HEK293 (cell line): ENCODE data around the gene SMIM10.

Source experiments
- CTCF ChIA-PET: fragments of 350-600 bp; formaldehyde crosslinking; extraction: SDS; loops from one replicate; lab custom pipeline; 2021; ENCODE audit warnings: antibody characterized with exemption; lab: Yijun Ruan, JAX
- POLR2A ChIA-PET: fragments of 300-600 bp; formaldehyde crosslinking; extraction: SDS; loops from one replicate; lab custom pipeline; 2020; ENCODE audit warnings: antibody characterized with exemption, inconsistent platforms; lab: Yijun Ruan, JAX
- H3K27ac ChIP-seq: fragments of 200-500 bp; sonication (Bioruptor generic); 2 replicates; pipeline ENCODE4 v1.5.1; 2014; ENCODE audit warnings: low read depth, low read length, control low read depth, inconsistent platforms; ENCODE audit errors: extremely low read depth
- H3K36me3 ChIP-seq, 2 experiments: fragments of 200-500 bp in 1 of 2; sonication (Bioruptor generic) in 1 of 2; 1 replicate in 1 of 2; 2 replicates in 1 of 2; pipeline ENCODE4 v1.5.1; 2014 to 2017; ENCODE audit warnings: inconsistent platforms in 2 of 2, low read length in 2 of 2; ENCODE audit not compliant: control insufficient read depth in 2 of 2, insufficient read depth in 1 of 2
- H3K4me1 ChIP-seq: fragments of 200-500 bp; sonication (Bioruptor generic); 2 replicates; pipeline ENCODE4 v1.5.1; 2014; ENCODE audit warnings: mild to moderate bottlenecking, low read length, inconsistent platforms; ENCODE audit not compliant: control insufficient read depth, insufficient read depth
- H3K4me3 ChIP-seq: 2 replicates; pipeline ENCODE4 v1.5.1; 2011; ENCODE audit warnings: low read depth, mild to moderate bottlenecking, control low read depth, low read length, moderate library complexity
- H3K9me3 ChIP-seq: fragments of 200-500 bp; sonication (Bioruptor generic); 2 replicates; pipeline ENCODE4 v1.5.1; 2014; ENCODE audit warnings: low read depth, low read length, inconsistent platforms; ENCODE audit not compliant: control insufficient read depth, insufficient read depth
- RBAK ChIP-seq: fragments of 450-650 bp; formaldehyde crosslinking; IDR thresholded peaks from 2 replicates; pipeline ENCODE4 v1.5.1; 2016; ENCODE audit warnings: missing biosample characterization, missing genetic modification characterization
- SCRT1 ChIP-seq: fragments of 450-650 bp; formaldehyde crosslinking; IDR thresholded peaks from 2 replicates; pipeline ENCODE4 v1.5.1; 2016; ENCODE audit warnings: missing biosample characterization, missing genetic modification characterization, borderline replicate concordance
- TRIM28 ChIP-seq: IDR thresholded peaks from 2 replicates; pipeline ENCODE4 v1.6.1; 2011; ENCODE audit warnings: low read length, control low read depth, borderline replicate concordance
- ZBTB17 ChIP-seq: fragments of 450-650 bp; formaldehyde crosslinking; IDR thresholded peaks from 2 replicates; pipeline ENCODE4 v1.5.1; 2016; ENCODE audit warnings: missing biosample characterization, missing genetic modification characterization
- ZBTB48 ChIP-seq: fragments of 450-650 bp; formaldehyde crosslinking; IDR thresholded peaks from 2 replicates; pipeline ENCODE4 v1.5.1; 2016; ENCODE audit warnings: missing biosample characterization, missing genetic modification characterization
- ZBTB7A ChIP-seq: fragments of 450-650 bp; formaldehyde crosslinking; IDR thresholded peaks from 2 replicates; pipeline ENCODE4 v1.5.1; 2016; ENCODE audit warnings: low read depth, missing biosample characterization, missing genetic modification characterization
- ZNF19 ChIP-seq: fragments of 450-650 bp; formaldehyde crosslinking; IDR thresholded peaks from 2 replicates; pipeline ENCODE4; 2016; ENCODE audit warnings: missing biosample characterization, missing genetic modification characterization, low read depth
- ZNF266 ChIP-seq: fragments of 450-650 bp; formaldehyde crosslinking; IDR thresholded peaks from 2 replicates; pipeline ENCODE4 v1.5.1; 2016; ENCODE audit warnings: missing biosample characterization, missing genetic modification characterization, low read depth
- ZNF426 ChIP-seq: fragments of 450-650 bp; formaldehyde crosslinking; IDR thresholded peaks from 2 replicates; pipeline ENCODE4 v1.5.1; 2017; ENCODE audit warnings: missing biosample characterization, missing genetic modification characterization, mild to moderate bottlenecking, inconsistent platforms, moderate library complexity
- ZNF473 ChIP-seq: fragments of 450-650 bp; formaldehyde crosslinking; IDR thresholded peaks from 2 replicates; pipeline ENCODE4 v1.5.1; 2017; ENCODE audit warnings: missing biosample characterization, missing genetic modification characterization
- ZNF529 ChIP-seq: fragments of 450-650 bp; formaldehyde crosslinking; IDR thresholded peaks from 2 replicates; pipeline ENCODE4 v1.5.1; 2017; ENCODE audit warnings: missing genetic modification characterization, missing biosample characterization; ENCODE audit not compliant: insufficient replicate concordance
- ZNF548 ChIP-seq: fragments of 450-650 bp; formaldehyde crosslinking; IDR thresholded peaks from 2 replicates; pipeline ENCODE4 v1.5.1; 2016; ENCODE audit warnings: missing biosample characterization, missing genetic modification characterization
- ZSCAN23 ChIP-seq: fragments of 450-650 bp; formaldehyde crosslinking; IDR thresholded peaks from 2 replicates; pipeline ENCODE4 v1.5.1; 2016; ENCODE audit warnings: missing biosample characterization, missing genetic modification characterization
- TF ChIP-seq, protein P1 (sequence below): fragments of 450-650 bp; formaldehyde crosslinking; IDR thresholded peaks from 2 replicates; pipeline ENCODE4 v1.5.1; 2017; ENCODE audit warnings: missing biosample characterization, mild to moderate bottlenecking, missing genetic modification characterization, moderate library complexity
- TF ChIP-seq, protein P2 (sequence below): fragments of 450-650 bp; formaldehyde crosslinking; IDR thresholded peaks from 2 replicates; pipeline ENCODE4 v1.5.1; 2016; ENCODE audit warnings: missing biosample characterization, missing genetic modification characterization, borderline replicate concordance
- TF ChIP-seq, protein P3 (sequence below): fragments of 450-650 bp; formaldehyde crosslinking; IDR thresholded peaks from 2 replicates; pipeline ENCODE4 v1.5.1; 2017; ENCODE audit warnings: missing biosample characterization, missing genetic modification characterization
- TF ChIP-seq, protein P4 (sequence below): fragments of 450-650 bp; formaldehyde crosslinking; IDR thresholded peaks from 2 replicates; pipeline ENCODE4 v1.5.1; 2016; ENCODE audit warnings: missing biosample characterization, missing genetic modification characterization

The SMIM10 gene

DNA sequence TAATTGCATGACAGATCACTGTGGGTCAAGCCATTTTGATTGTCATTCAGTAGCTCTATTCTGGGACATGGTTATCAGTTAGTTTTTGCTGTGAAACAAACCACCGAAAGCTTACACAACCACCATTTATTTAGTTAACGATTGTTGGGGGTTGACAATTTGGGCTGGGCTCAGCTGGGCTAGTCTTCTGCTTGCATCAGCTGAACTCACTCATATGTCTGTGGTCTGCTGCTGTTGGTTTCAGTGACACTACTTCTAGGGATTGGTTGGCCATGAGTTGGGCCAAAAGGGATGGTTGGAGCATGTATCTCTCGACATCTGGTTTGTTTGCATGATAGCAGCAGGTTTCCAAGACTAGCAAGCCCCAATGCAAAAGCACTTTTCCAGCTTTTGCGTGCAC lies 5.3 kb upstream of the SMIM10 start:
- POLR2A ChIA-PET: no interaction called here
- CTCF ChIA-PET: interaction anchor here (0.7 to 1.3 kb wide), 3 partner anchors 15 to 482 kb away, joined by 3 to 7 read pairs (median 3); no protein-coding TSS in a partner anchor
- no peak overlapping the region for H3K4me3 ChIP-seq
- no peaks in the 10 kb centered on the region for H3K36me3 ChIP-seq
- no peak overlapping the region for H3K27ac ChIP-seq
- H3K4me1 ChIP-seq: no peaks in the 10 kb centered on the region
- TF ChIP-seq, protein P1, sequence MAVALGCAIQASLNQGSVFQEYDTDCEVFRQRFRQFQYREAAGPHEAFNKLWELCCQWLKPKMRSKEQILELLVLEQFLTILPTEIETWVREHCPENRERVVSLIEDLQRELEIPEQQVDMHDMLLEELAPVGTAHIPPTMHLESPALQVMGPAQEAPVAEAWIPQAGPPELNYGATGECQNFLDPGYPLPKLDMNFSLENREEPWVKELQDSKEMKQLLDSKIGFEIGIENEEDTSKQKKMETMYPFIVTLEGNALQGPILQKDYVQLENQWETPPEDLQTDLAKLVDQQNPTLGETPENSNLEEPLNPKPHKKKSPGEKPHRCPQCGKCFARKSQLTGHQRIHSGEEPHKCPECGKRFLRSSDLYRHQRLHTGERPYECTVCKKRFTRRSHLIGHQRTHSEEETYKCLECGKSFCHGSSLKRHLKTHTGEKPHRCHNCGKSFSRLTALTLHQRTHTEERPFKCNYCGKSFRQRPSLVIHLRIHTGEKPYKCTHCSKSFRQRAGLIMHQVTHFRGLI (tag by site-specific recombination): no peak
- TF ChIP-seq ZNF548 (tag by site-specific recombination) (no peak), ZNF529 (no peak), ZBTB17 (no peak), ZNF426 (tag by site-specific recombination) (no peak), ZNF19 (no peak), ZSCAN23 (tag by site-specific recombination) (no peak), RBAK (tag by site-specific recombination) (no peak), ZNF266 (no peak)
- TF ChIP-seq, protein P2, sequence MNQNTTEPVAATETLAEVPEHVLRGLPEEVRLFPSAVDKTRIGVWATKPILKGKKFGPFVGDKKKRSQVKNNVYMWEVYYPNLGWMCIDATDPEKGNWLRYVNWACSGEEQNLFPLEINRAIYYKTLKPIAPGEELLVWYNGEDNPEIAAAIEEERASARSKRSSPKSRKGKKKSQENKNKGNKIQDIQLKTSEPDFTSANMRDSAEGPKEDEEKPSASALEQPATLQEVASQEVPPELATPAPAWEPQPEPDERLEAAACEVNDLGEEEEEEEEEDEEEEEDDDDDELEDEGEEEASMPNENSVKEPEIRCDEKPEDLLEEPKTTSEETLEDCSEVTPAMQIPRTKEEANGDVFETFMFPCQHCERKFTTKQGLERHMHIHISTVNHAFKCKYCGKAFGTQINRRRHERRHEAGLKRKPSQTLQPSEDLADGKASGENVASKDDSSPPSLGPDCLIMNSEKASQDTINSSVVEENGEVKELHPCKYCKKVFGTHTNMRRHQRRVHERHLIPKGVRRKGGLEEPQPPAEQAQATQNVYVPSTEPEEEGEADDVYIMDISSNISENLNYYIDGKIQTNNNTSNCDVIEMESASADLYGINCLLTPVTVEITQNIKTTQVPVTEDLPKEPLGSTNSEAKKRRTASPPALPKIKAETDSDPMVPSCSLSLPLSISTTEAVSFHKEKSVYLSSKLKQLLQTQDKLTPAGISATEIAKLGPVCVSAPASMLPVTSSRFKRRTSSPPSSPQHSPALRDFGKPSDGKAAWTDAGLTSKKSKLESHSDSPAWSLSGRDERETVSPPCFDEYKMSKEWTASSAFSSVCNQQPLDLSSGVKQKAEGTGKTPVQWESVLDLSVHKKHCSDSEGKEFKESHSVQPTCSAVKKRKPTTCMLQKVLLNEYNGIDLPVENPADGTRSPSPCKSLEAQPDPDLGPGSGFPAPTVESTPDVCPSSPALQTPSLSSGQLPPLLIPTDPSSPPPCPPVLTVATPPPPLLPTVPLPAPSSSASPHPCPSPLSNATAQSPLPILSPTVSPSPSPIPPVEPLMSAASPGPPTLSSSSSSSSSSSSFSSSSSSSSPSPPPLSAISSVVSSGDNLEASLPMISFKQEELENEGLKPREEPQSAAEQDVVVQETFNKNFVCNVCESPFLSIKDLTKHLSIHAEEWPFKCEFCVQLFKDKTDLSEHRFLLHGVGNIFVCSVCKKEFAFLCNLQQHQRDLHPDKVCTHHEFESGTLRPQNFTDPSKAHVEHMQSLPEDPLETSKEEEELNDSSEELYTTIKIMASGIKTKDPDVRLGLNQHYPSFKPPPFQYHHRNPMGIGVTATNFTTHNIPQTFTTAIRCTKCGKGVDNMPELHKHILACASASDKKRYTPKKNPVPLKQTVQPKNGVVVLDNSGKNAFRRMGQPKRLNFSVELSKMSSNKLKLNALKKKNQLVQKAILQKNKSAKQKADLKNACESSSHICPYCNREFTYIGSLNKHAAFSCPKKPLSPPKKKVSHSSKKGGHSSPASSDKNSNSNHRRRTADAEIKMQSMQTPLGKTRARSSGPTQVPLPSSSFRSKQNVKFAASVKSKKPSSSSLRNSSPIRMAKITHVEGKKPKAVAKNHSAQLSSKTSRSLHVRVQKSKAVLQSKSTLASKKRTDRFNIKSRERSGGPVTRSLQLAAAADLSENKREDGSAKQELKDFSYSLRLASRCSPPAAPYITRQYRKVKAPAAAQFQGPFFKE (tag by site-specific recombination): no peak
- TF ChIP-seq, protein P3, sequence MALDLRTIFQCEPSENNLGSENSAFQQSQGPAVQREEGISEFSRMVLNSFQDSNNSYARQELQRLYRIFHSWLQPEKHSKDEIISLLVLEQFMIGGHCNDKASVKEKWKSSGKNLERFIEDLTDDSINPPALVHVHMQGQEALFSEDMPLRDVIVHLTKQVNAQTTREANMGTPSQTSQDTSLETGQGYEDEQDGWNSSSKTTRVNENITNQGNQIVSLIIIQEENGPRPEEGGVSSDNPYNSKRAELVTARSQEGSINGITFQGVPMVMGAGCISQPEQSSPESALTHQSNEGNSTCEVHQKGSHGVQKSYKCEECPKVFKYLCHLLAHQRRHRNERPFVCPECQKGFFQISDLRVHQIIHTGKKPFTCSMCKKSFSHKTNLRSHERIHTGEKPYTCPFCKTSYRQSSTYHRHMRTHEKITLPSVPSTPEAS (tag by site-specific recombination): no peak
- TF ChIP-seq, all 188 proteins: peak for 0
- no peaks in the 10 kb centered on the region for H3K9me3 ChIP-seq

DNA sequence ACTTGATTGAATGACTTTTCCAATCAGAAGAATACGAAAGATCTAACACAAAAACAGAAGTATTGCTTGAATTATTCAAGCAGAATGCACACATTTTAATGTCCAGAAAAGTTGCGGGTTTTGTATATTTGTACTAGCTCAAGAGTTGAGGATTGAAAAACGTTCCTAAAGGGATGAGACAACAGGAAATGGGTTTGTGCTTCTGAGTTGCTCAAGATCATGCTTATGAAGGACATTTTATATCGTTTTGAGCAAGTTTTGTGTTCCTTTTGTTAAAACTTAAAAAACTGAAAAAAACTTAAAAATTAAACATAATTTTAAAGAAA lies 353 bp upstream of the SMIM10 start:
- CTCF ChIA-PET: interaction anchor here (1.0 kb wide), 1 partner anchor 25 kb away, joined by 3 read pairs; no protein-coding TSS in a partner anchor
- POLR2A ChIA-PET: no interaction called here
- H3K27ac ChIP-seq: no peak overlapping the region
- TF ChIP-seq TRIM28 (no peak), SCRT1 (no peak), ZNF473 (tag by site-specific recombination) (no peak), ZBTB7A (tag by site-specific recombination) (no peak), ZBTB48 (tag by site-specific recombination) (no peak)
- TF ChIP-seq, protein P4, sequence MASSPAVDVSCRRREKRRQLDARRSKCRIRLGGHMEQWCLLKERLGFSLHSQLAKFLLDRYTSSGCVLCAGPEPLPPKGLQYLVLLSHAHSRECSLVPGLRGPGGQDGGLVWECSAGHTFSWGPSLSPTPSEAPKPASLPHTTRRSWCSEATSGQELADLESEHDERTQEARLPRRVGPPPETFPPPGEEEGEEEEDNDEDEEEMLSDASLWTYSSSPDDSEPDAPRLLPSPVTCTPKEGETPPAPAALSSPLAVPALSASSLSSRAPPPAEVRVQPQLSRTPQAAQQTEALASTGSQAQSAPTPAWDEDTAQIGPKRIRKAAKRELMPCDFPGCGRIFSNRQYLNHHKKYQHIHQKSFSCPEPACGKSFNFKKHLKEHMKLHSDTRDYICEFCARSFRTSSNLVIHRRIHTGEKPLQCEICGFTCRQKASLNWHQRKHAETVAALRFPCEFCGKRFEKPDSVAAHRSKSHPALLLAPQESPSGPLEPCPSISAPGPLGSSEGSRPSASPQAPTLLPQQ (tag by site-specific recombination): no peak
- no peaks in the 10 kb centered on the region for H3K9me3 ChIP-seq
- no peaks in the 10 kb centered on the region; a peak in 1 of 3 replicates for H3K36me3 ChIP-seq
- no peak overlapping the region for H3K4me3 ChIP-seq
- H3K4me1 ChIP-seq: no peaks in the 10 kb centered on the region
